ENCODE results near the gene SOCS7. TPM values are rescaled to one million over a fixed set of nuclear protein-coding genes. Genes with fewer than 3 reads are reported as not detected.

SOCS7 gene
- total and polyA plus RNA-seq, 2 experiments from 2014 or later = 1.3 to 6.8 TPM

DNA sequence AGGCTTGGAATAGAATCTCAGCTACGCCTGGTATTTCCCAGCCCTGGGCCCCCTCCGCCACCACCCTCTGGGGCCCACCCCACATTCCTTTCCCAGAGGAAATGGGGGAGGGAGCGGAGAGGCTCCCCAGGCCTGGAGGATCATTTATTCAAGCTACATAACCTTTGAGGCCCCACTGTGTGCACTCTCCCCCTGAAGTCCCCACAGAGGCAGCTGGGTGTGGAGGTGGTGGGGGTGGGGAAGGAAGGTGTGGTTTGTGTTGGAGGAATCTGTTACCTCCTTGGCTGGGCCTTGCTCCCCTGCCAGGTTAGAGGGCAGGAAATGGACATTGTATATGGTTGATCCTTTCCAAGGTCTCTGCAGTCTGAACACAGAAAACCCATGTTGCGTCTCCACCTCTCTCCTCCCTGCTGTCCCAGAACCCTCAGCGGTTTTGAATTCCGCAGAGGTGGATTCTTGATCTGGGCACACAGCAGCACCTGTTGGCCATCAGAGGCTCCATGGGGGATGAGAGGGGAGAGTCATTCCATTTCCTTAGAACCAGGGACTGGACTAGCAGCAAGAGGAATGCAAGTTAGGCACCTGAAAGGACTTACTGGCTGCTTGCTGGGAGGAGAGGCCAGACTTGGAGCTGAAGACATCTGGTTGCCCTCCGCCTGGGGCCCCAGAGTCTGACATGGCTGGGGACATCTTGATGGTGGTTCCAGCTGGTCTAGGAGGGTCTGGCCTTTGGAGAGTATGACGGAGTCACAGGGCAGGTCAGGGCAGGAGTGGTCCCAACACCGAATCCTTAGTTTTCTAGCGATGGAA lies 99.6 kb downstream of the SOCS7 start:
- peak overlapping the region; percentile 62 for H3K4me3 ChIP-seq
- H3K9me2 ChIP-seq (ENCODE audit: insufficient read depth) = no peaks in the 10 kb centered on the region
- in situ Hi-C loops (cut with MboI) = no loop called here
- peaks cover 74% of the 10 kb centered on the region for H3K4me1 ChIP-seq (ENCODE audit: insufficient read depth)
- peak overlapping the region; percentile 61 for H3K9ac ChIP-seq
- 0 out of 2 replicates have a peak, but pooled peaks cover 5% of the 10 kb centered on the region for H4K20me1 ChIP-seq (ENCODE audit: insufficient read depth)
- H2AFZ ChIP-seq = 0 out of 2 replicates have a peak overlapping the region, but pooled peaks have one; percentile 33
- peak overlapping the region; percentile 80 for H3K27ac ChIP-seq
- peaks cover 87% of the 10 kb centered on the region for H3K79me2 ChIP-seq (ENCODE audit: insufficient read depth)
- peak overlapping the region; percentile 81 for H3K4me2 ChIP-seq (ENCODE audit: unreplicated experiment)
- WGBS, 2 experiments (ENCODE audit: low coverage in 1 of 2, low lambda C conversion rate in 2 of 2, missing lambda C conversion rate in 2 of 2) = 32 to 34% methylated on average over 9 to 10 of the region's 10 CpGs
- H3K27me3 ChIP-seq (replicated peaks; ENCODE audit: insufficient read depth) = no peaks in the 10 kb centered on the region
- H3K9me3 ChIP-seq (ENCODE audit: low read depth) = no peaks in the 10 kb centered on the region
- TF ChIP-seq EZH2 (IDR thresholded peaks at IDR 0.05; ENCODE audit: insufficient read depth, poor library complexity, severe bottlenecking) = no peak
- TF ChIP-seq EZH2phosphoT487 (IDR thresholded peaks at IDR 0.05; ENCODE audit: insufficient read depth, low read depth) = no peak
- DNase-seq = peak; percentile 71
- H3F3A ChIP-seq (ENCODE audit: insufficient read depth) = peaks cover 26% of the 10 kb centered on the region
- H3K36me3 ChIP-seq (ENCODE audit: low read depth) = no peaks in the 10 kb centered on the region

DNA sequence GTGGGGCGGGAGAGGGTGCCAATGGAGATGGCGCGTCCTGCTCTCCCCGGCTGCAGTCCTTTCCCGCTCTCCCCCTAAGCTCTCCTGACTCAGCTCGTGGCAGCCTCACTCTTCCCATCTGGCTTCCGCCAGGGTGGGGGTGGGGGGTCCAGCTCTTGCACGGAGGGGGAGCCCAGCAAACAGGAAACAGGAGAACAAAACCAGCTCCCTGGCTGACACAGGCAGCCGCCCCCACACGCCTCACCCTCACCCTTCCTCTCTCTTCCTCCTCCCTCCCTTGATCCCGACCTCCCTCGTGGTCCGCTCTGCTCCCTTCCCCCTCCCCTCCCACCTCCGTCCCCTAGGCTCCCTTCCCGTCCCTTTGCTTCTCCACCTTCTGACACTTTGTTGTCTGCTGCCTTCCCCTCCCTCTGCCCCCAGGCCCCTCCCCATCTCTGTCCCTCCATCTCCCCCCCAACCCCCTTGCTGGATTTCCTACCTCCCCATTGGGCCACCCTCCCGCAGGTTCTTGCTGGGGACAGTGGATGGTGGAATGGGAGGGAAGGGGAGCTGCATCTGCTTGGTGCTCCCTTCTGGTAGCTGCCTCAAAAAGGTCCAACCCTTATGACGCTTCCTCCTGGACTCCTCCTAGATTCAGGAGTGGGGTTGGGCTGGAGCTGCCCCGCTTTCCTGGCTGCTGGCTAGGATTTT lies 100.3 kb downstream of the SOCS7 start:
- H3K27ac ChIP-seq = peak overlapping the region; percentile 80
- no peaks in the 10 kb centered on the region for H3K27me3 ChIP-seq (replicated peaks; ENCODE audit: insufficient read depth)
- no peak for TF ChIP-seq EZH2phosphoT487 (IDR thresholded peaks at IDR 0.05; ENCODE audit: insufficient read depth, low read depth)
- no peak for TF ChIP-seq EZH2 (IDR thresholded peaks at IDR 0.05; ENCODE audit: insufficient read depth, poor library complexity, severe bottlenecking)
- H3F3A ChIP-seq (ENCODE audit: insufficient read depth) = peaks cover 26% of the 10 kb centered on the region
- H3K4me3 ChIP-seq = peak overlapping the region; percentile 62
- H4K20me1 ChIP-seq (ENCODE audit: insufficient read depth) = 0 out of 2 replicates have a peak, but pooled peaks cover 9% of the 10 kb centered on the region
- peak; percentile 93 for DNase-seq
- peaks cover 76% of the 10 kb centered on the region for H3K4me1 ChIP-seq (ENCODE audit: insufficient read depth)
- no peaks in the 10 kb centered on the region for H3K9me3 ChIP-seq (ENCODE audit: low read depth)
- 0 out of 2 replicates have a peak overlapping the region, but pooled peaks have one; percentile 33 for H2AFZ ChIP-seq
- H3K9me2 ChIP-seq (ENCODE audit: insufficient read depth) = no peaks in the 10 kb centered on the region
- 20 to 42% methylated on average over 11 to 18 of the region's 18 CpGs for WGBS, 2 experiments (ENCODE audit: low coverage in 1 of 2, low lambda C conversion rate in 2 of 2, missing lambda C conversion rate in 2 of 2)
- H3K4me2 ChIP-seq (ENCODE audit: unreplicated experiment) = peak overlapping the region; percentile 81
- peaks cover 87% of the 10 kb centered on the region for H3K79me2 ChIP-seq (ENCODE audit: insufficient read depth)
- in situ Hi-C loops (cut with MboI) = no loop called here
- H3K36me3 ChIP-seq (ENCODE audit: low read depth) = no peaks in the 10 kb centered on the region
- H3K9ac ChIP-seq = peak overlapping the region; percentile 61

DNA sequence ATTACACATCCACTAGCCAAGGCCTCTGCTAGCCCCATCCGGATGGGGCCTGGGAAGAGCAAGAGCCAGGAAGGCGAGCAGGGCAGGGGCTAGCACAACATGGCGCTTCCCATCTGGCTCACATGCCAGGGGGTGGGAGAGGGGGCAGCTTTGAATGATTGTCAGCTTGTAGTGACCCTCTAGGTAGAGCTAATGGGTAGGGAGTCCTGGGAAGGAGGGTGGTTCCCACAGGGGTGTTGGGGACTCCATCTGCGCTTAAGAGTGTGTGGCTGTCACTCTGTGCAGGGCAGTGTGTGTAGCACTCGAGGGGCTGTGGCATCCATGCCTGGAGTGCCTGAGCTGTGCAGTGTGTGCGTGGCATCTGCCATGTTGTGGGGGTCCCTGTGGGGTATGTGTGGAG lies 101.1 kb downstream of the SOCS7 start:
- Histone ChIP-seq H2AFZ (no peak overlapping the region), H3F3A (ENCODE audit: insufficient read depth) (peaks cover 26% of the 10 kb centered on the region), H3K27me3 (replicated peaks; ENCODE audit: insufficient read depth) (no peaks in the 10 kb centered on the region), H3K4me1 (ENCODE audit: insufficient read depth) (peaks cover 74% of the 10 kb centered on the region), H3K36me3 (ENCODE audit: low read depth) (no peaks in the 10 kb centered on the region), H3K9me2 (ENCODE audit: insufficient read depth) (no peaks in the 10 kb centered on the region), H3K9ac (peak overlapping the region; percentile 61), H3K27ac (peak overlapping the region; percentile 80), H3K79me2 (ENCODE audit: insufficient read depth) (peaks cover 88% of the 10 kb centered on the region), H4K20me1 (ENCODE audit: insufficient read depth) (peaks cover 14% of the 10 kb centered on the region; the same call in 1 of the 2 replicates), H3K9me3 (ENCODE audit: low read depth) (no peaks in the 10 kb centered on the region), H3K4me2 (ENCODE audit: unreplicated experiment) (peak overlapping the region; percentile 81), H3K4me3 (peak overlapping the region; percentile 52; the same call in 1 of the 2 replicates)
- DNase-seq = peak; percentile 23
- in situ Hi-C loops (cut with MboI) = no loop called here
- TF ChIP-seq EZH2 (IDR thresholded peaks at IDR 0.05; ENCODE audit: insufficient read depth, poor library complexity, severe bottlenecking) (no peak), EZH2phosphoT487 (IDR thresholded peaks at IDR 0.05; ENCODE audit: insufficient read depth, low read depth) (no peak)
- 93% methylated on average over 6 of the region's 6 CpGs for WGBS, 2 experiments (ENCODE audit: low coverage in 1 of 2, low lambda C conversion rate in 2 of 2, missing lambda C conversion rate in 2 of 2)

- peak overlapping the region; percentile 80 for H3K9ac ChIP-seq
- peak overlapping the region; percentile 94 for H3K4me2 ChIP-seq (ENCODE audit: unreplicated experiment)
- H3F3A ChIP-seq (ENCODE audit: insufficient read depth) = peaks cover 26% of the 10 kb centered on the region
- no peak overlapping the region for H2AFZ ChIP-seq
- H3K79me2 ChIP-seq (ENCODE audit: insufficient read depth) = peaks cover 88% of the 10 kb centered on the region
- H3K27ac ChIP-seq = peak overlapping the region; percentile 67
- TF ChIP-seq EZH2phosphoT487 (IDR thresholded peaks at IDR 0.05; ENCODE audit: insufficient read depth, low read depth) = no peak
- no peak for TF ChIP-seq EZH2 (IDR thresholded peaks at IDR 0.05; ENCODE audit: insufficient read depth, poor library complexity, severe bottlenecking)
- no peaks in the 10 kb centered on the region for H3K27me3 ChIP-seq (replicated peaks; ENCODE audit: insufficient read depth)
- in situ Hi-C loops (cut with MboI) = no loop called here
- no peaks in the 10 kb centered on the region for H3K9me3 ChIP-seq (ENCODE audit: low read depth)
- peak; percentile 62 for DNase-seq
- 1 to 2% methylated on average over 22 to 27 of the region's 44 CpGs for WGBS, 2 experiments (ENCODE audit: low coverage in 1 of 2, low lambda C conversion rate in 2 of 2, missing lambda C conversion rate in 2 of 2)
- peak overlapping the region; percentile 91 for H3K4me3 ChIP-seq
- H3K4me1 ChIP-seq (ENCODE audit: insufficient read depth) = peaks cover 61% of the 10 kb centered on the region
- peaks cover 14% of the 10 kb centered on the region; the same call in 1 of the 2 replicates for H4K20me1 ChIP-seq (ENCODE audit: insufficient read depth)
- H3K9me2 ChIP-seq (ENCODE audit: insufficient read depth) = no peaks in the 10 kb centered on the region
- no peaks in the 10 kb centered on the region for H3K36me3 ChIP-seq (ENCODE audit: low read depth)
Measured at GRCh38 chr17:38453951-38454421, 102.3 kb downstream of the SOCS7 start.
